Stimulated activated CD4-positive, alpha-beta T cell treated with anti-CD3 and anti-CD28 coated beads, Interleukin-12 subunit alpha, Interleukin-12 subunit beta, amount 100 ng/mL, for 48 hours (primary cell): ENCODE data around the gene RRAS.
"Not testable (repeated sequence)": the region's sequence is repeated elsewhere in the genome, so short reads cannot be mapped to it uniquely, and the experiment has no call there.

Source experiments
- DNase-seq, 3 donors: peaks; one replicate each; pipeline ENCODE4 v3.0.0-alpha.2; 2020; ENCODE audit warnings: low read depth in 2 of 3, low spot score in 1 of 3

The RRAS gene

GRCh38 chr19:49632576-49632975 lies 7.4 kb downstream of the RRAS start:
- no peak for DNase-seq

DNA sequence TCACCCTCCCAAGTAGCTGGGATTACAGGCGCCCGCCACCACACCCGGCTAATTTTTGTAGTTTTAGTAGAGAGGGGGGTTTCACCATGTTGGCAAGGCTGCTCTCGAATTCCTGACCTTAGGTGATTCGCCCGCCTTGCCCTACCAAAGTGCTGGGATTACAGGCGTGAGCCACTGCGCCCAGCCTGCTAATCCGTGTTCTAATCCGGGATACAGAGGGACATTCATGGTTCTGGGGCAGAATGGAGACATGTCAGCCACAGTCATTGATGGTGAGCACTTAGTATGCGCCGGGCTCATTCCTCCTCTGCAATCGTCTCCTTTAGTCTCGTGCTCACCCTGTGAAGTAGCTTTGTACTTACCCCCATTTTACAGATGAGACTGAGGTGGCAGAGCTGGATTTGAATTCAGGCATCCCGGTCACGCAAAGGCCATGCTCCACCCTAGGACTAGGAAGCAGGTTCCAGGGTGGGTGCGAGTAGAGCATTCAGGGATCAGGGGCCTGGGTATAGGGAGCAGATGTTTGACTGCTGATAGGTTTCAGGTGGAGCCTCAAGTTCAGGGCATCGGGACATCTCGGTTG lies 8.2 kb downstream of the RRAS start:
- DNase-seq: no peak

- DNase-seq: no peak
These were observed 8.8 kb downstream of the RRAS start for GRCh38 chr19:49631014-49631588.

GRCh38 chr19:49629659-49630058 lies 10.3 kb downstream of the RRAS start:
- no peak for DNase-seq

DNA sequence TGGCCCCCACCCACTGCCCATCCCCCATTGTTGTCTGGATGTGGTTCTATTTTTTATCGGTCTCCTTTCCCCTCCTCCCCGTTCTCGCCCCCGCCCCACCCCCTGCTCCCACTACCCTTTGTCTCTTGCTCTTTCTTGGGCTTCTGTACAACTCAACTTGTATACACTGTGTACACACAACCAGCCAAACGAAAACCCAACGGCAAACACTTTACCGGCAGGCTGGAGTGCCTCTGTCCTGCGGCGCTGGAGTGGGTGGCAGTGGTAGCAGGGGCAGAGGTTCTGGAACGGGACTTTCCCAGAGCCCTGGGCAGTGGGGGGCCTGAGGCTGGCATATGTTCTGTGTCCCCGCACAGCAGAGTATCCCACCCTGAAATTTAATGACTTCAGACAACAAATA lies 13.7 kb downstream of the RRAS start:
- DNase-seq: no peak

- no peak for DNase-seq
These were observed 14.7 kb downstream of the RRAS start for GRCh38 chr19:49624967-49625910.

DNA sequence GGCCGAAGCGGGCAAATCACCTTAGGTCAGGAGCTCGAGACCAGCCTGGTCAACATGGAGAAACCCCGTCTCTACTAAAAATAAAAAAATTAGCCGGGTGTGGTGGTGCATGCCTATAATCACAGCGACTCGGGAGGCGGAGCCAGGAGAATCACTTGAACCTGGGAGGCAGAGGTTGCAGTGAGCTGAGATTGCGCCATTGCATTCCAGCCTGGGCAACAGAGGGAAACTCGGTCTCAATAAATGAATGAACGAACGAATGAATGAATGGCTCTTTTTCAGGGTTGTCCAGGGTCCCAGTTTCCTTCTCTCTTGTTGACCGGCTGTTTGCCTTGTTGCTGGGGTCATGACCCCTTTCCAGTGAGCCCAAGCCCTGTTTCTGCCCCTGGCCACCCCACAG lies 22.1 kb downstream of the RRAS start:
- DNase-seq: not testable (repeated sequence)

GRCh38 chr19:49616945-49617344 lies 23.0 kb downstream of the RRAS start:
- no peak for DNase-seq

DNA sequence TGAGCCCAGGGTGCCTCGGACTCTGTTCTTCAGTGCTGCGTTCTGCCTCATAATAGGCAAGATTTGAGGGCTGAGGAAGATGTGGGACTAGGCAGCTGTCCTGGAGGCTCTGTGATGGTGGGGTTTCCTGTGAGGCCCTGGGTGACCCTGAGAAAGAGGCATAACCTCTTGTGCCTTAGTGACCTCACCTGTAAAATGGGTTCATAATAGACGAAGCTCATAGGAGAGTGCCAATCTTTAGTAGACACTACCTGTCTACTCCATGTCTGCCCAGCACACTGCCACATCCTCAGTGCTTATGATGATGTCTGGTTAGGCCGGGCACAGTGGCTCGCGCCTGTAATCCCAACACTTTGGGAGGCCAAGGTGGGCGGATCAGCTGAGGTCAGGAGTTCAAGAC lies 23.4 kb downstream of the RRAS start:
- DNase-seq: no peak

GRCh38 chr19:49615861-49616260 lies 24.1 kb downstream of the RRAS start:
- DNase-seq: no peak

GRCh38 chr19:49614096-49614833 lies 25.7 kb downstream of the RRAS start:
- no peak for DNase-seq

- DNase-seq: no peak
These were observed 26.6 kb downstream of the RRAS start for GRCh38 chr19:49613374-49613773.

DNA sequence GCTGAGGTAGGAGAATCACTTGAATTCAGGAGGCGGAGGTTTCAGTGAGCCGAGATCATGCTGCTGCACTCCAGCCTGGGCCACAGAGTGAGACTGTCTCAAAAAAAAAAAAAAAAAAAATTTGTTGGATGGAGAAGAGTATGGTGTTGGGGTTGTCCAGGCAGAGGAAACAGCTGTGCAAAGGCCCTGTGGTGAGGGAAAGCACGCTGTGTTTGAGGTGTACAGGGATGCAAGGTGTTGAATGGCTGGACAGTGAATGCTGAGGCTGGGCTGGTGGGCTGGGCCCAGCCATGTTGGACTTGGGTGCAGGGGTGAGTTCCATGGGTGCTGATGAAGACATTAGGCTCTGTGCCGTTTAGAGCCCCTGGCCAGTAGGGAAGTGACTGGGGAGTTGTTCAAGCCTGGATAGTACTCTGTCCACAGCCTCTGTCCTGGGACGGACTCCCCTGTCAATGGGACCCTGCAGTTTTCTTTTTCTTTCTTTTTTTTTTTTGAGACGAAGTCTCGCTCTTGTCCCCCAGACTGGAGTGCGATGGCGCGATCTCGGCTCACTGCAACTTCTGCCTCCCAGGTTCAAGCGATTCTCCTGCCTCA lies 30.3 kb downstream of the RRAS start:
- DNase-seq: no peak

DNA sequence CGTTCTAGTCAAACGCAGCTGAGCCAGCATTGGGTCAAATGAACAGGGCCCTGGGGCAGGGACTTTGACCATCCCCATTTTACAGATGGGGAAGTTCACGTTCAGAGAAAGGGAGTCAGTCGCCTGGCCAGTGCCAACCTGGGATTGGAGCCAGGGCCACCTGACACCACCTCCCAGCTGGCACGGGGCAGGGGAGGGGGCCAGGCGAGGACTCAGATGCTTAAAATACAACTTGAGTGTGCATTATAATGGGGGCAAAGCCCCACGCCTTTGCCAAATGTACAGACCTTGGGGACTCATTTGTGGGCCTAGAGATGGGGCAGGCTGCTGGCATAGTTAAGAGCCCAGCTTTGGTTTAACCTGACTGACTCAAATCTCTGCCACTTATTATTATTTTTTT lies 34.3 kb downstream of the RRAS start:
- DNase-seq: no peak

DNA sequence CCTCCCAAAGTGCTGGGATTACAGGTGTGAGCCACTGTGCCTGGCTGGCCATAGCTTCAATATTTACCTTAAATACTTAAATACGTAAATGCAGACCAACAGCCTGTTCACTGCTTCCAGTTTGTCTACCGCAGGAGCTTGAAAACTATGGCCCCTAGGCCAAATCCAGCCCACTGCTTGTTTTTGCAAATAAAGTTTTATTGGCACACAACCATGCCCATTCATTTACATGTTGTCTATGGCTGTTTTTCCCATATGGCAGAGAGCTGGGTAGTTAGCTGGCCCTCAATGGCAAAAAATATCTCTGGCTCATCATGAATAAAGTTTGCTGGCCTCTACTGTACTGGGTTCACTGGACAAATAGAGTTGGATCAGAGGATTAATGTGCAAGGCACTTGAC lies 37.1 kb downstream of the RRAS start:
- no peak for DNase-seq

GRCh38 chr19:49601482-49602038 lies 38.4 kb downstream of the RRAS start:
- DNase-seq: no peak

- DNase-seq: no peak
These were observed 40.3 kb downstream of the RRAS start for GRCh38 chr19:49599378-49600295.

DNA sequence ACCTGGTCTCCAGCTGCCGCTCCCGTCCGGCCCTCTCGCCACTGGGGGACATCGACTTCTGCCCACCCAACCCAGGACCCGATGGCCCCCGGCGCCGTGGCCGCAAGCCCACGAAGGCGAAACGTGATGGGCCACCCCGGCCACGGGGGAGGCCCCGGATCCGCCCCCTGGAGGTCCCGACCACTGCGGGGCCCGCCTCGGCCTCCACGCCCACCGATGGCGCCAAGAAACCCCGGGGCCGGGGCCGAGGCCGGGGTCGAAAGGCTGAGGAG lies 42.3 kb downstream of the RRAS start:
- no peak for DNase-seq

- no peak for DNase-seq
These were observed 42.8 kb downstream of the RRAS start for GRCh38 chr19:49596954-49597702.
